Upper lobe of left lung (tissue), 6 donors: ENCODE data around the gene EPB41L4B. TPM values are rescaled to one million over a fixed set of nuclear protein-coding genes. Genes with fewer than 3 reads are reported as not detected.
"Not testable (repeated sequence)": the region's sequence is repeated elsewhere in the genome, so short reads cannot be mapped to it uniquely, and the experiment has no call there.

Source experiments
- ATAC-seq, 2 donors: fragments of 200-7000 bp; cut with Tn5 transposase; one replicate each; pipeline ENCODE4 v1.9.1; 2022; ENCODE audit warnings: mild to moderate bottlenecking in 2 of 2, moderate library complexity in 2 of 2; ENCODE audit not compliant: low FRiP score in 2 of 2
- DNase-seq, 2 donors: peaks; one replicate each; pipeline ENCODE4 v3.0.0-alpha.2; 2019 to 2020
- H3K27ac ChIP-seq, 4 donors: fragments of 200-600 bp; sonication (generic); one replicate each; pipeline ENCODE4 v1.5.1; 2016 to 2019
- H3K27me3 ChIP-seq, 4 donors: fragments of 200-600 bp; sonication (generic); one replicate each; pipeline ENCODE4 v1.5.1; 2017 to 2019
- H3K36me3 ChIP-seq, 4 donors: fragments of 200-600 bp; sonication (generic); one replicate each; pipeline ENCODE4 v1.5.1; 2016 to 2019
- H3K4me1 ChIP-seq, 4 donors: fragments of 200-600 bp; sonication (generic); one replicate each; pipeline ENCODE4 v1.5.1; 2018 to 2019
- H3K4me3 ChIP-seq, 4 donors: fragments of 200-600 bp; sonication (generic); one replicate each; pipeline ENCODE4 v1.5.1; 2017 to 2019; ENCODE audit warnings: mild to moderate bottlenecking in 2 of 4, moderate library complexity in 1 of 4
- H3K9me3 ChIP-seq, 4 donors: fragments of 200-600 bp; sonication (generic); one replicate each; pipeline ENCODE4 v1.5.1; 2018 to 2019
- CTCF ChIP-seq, 6 experiments: fragments of 450-650 bp in 4 of 6; fragments of 200-600 bp in 2 of 6; sonication (generic) in 2 of 6; IDR thresholded peaks; one replicate each; pipeline ENCODE4 v1.5.1; 2016 to 2019; ENCODE audit warnings: antibody characterized with exemption in 6 of 6
- EP300 ChIP-seq, 4 donors: sonication (generic); formaldehyde crosslinking; IDR thresholded peaks; one replicate each; pipeline ENCODE4 v1.5.1; 2017; ENCODE audit warnings: antibody characterized with exemption in 4 of 4, control low read depth in 2 of 4
- POLR2A ChIP-seq, 4 donors: fragments of 450-650 bp; IDR thresholded peaks; one replicate each; pipeline ENCODE4 v1.5.1; 2016 to 2017; ENCODE audit warnings: antibody characterized with exemption in 4 of 4, mild to moderate bottlenecking in 2 of 4
- POLR2AphosphoS5 ChIP-seq, 2 donors: sonication (generic); formaldehyde crosslinking; IDR thresholded peaks; one replicate each; pipeline ENCODE4 v1.5.1; 2017; ENCODE audit warnings: antibody characterized with exemption in 2 of 2
- WGBS, 2 donors: methylation state at CpG; one replicate each; pipeline ENCODE4 v1.1.5; 2017 to 2018; 5-methylcytosine and 5-hydroxymethylcytosine counted together
- total RNA-seq, 6 donors: library from RNA; depleted of rRNA in 4 of 6; stranded (reverse); fragments of >200 nt in 4 of 6; gene quantifications; one replicate each; pipeline versions ENCODE4 v1.1.0 to v1.2.1, GENCODE V29; 2016 to 2021
- donor health status: DM: no; HTN: no; CAD: no; lungs with moderate emphysema.
- donor health status: DM: no; HTN: yes; CAD: no; lungs with severe emphysema.

The EPB41L4B gene
- total RNA-seq, 6 donors from 2014 or later: 8.3 to 28.0 (median 10.9) TPM

GRCh38 chr9:109224751-109225150 is 96.1 kb downstream of the EPB41L4B start:
- no peak for ATAC-seq
- H3K4me3 ChIP-seq: no peak overlapping the region
- DNase-seq: no peak
- no peaks in the 10 kb centered on the region for H3K9me3 ChIP-seq
- TF ChIP-seq POLR2A (IDR thresholded peaks at IDR 0.05): no peak
- no peak for TF ChIP-seq POLR2AphosphoS5 (IDR thresholded peaks at IDR 0.05)
- TF ChIP-seq CTCF (IDR thresholded peaks at IDR 0.05): no peak
- H3K36me3 ChIP-seq: no peaks in the 10 kb centered on the region
- 87 to 88% methylated on average over 3 of the region's 3 CpGs for WGBS, 2 donors
- no peaks in the 10 kb centered on the region for H3K4me1 ChIP-seq
- no peaks in the 10 kb centered on the region for H3K27me3 ChIP-seq
- no peak overlapping the region for H3K27ac ChIP-seq

- not testable (repeated sequence) for H3K9me3 ChIP-seq, H3K27ac ChIP-seq, H3K4me1 ChIP-seq, H3K36me3 ChIP-seq, H3K27me3 ChIP-seq, DNase-seq, ATAC-seq, H3K4me3 ChIP-seq
- WGBS, 2 donors: 79 to 88% methylated on average over 4 of the region's 4 CpGs
These were observed 102.6 kb downstream of the EPB41L4B start for GRCh38 chr9:109218242-109218641.

- H3K4me3 ChIP-seq: no peak overlapping the region
- no peak for TF ChIP-seq POLR2AphosphoS5 (IDR thresholded peaks at IDR 0.05)
- TF ChIP-seq CTCF (IDR thresholded peaks at IDR 0.05): no peak
- TF ChIP-seq EP300 (IDR thresholded peaks at IDR 0.05): no peak
- no peak for TF ChIP-seq POLR2A (IDR thresholded peaks at IDR 0.05)
- WGBS, 2 donors: 92 to 93% methylated on average over 6 of the region's 6 CpGs
- no peaks in the 10 kb centered on the region for H3K9me3 ChIP-seq
- DNase-seq (no peak), ATAC-seq (no peak)
- no peak overlapping the region for H3K27ac ChIP-seq
- no peaks in the 10 kb centered on the region for H3K4me1 ChIP-seq
- no peaks in the 10 kb centered on the region for H3K36me3 ChIP-seq
- H3K27me3 ChIP-seq: no peaks in the 10 kb centered on the region
These were observed 106.4 kb downstream of the EPB41L4B start for GRCh38 chr9:109214414-109214813.

GRCh38 chr9:109213285-109214121 is 107.4 kb downstream of the EPB41L4B start:
- H3K36me3 ChIP-seq: no peaks in the 10 kb centered on the region
- H3K27ac ChIP-seq: no peak overlapping the region
- no peaks in the 10 kb centered on the region for H3K4me1 ChIP-seq
- no peak overlapping the region for H3K4me3 ChIP-seq
- TF ChIP-seq CTCF (IDR thresholded peaks at IDR 0.05) (no peak), EP300 (IDR thresholded peaks at IDR 0.05) (no peak), POLR2A (IDR thresholded peaks at IDR 0.05) (no peak), POLR2AphosphoS5 (IDR thresholded peaks at IDR 0.05) (no peak)
- no peaks in the 10 kb centered on the region for H3K27me3 ChIP-seq
- ATAC-seq (no peak), DNase-seq (no peak)
- no peaks in the 10 kb centered on the region for H3K9me3 ChIP-seq
- 78 to 83% methylated on average over 11 of the region's 11 CpGs for WGBS, 2 donors

DNA sequence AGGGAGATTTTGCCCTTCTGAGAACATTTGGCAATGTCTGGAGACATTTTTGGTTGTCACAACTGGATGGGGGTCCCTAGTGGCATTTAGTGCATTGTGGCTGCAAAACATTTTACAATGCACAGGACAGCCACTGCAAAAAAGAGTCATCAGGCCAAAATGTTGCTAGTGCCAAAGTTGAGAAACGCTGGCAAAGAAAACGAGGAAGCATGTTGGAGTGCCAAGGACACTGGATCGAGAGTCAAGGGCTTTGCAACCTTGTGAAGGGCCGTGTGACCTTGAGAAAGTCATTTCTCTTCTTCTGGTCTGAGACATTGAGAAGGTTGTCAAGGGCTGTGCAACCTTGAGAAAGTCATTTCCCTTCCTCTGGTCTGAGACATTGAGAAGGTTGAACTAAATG is 108.1 kb downstream of the EPB41L4B start:
- Histone ChIP-seq H3K36me3 (no peaks in the 10 kb centered on the region), H3K27ac (no peak overlapping the region), H3K9me3 (no peaks in the 10 kb centered on the region), H3K4me3 (no peak overlapping the region), H3K4me1 (no peaks in the 10 kb centered on the region), H3K27me3 (no peaks in the 10 kb centered on the region)
- TF ChIP-seq POLR2A (IDR thresholded peaks at IDR 0.05): no peak
- TF ChIP-seq EP300 (IDR thresholded peaks at IDR 0.05): no peak
- TF ChIP-seq POLR2AphosphoS5 (IDR thresholded peaks at IDR 0.05): no peak
- TF ChIP-seq CTCF (IDR thresholded peaks at IDR 0.05): no peak
- no peak for DNase-seq
- ATAC-seq: no peak
- WGBS, 2 donors: 46 to 59% methylated on average over 4 of the region's 4 CpGs
